Ishikawa (cell line): ENCODE results near the gene MYO9B.

Source experiments
- CEBPB ChIP-seq: IDR thresholded peaks from 2 replicates; pipeline ENCODE4 v1.6.1; 2012
- CREB1 ChIP-seq: IDR thresholded peaks from 2 replicates; pipeline ENCODE4 v1.6.1; 2012; ENCODE audit warnings: low read depth
- EGR1 ChIP-seq: IDR thresholded peaks from 2 replicates; pipeline ENCODE4 v1.6.1; 2012
- EP300 ChIP-seq: IDR thresholded peaks from 2 replicates; pipeline ENCODE4 v1.6.1; 2012; ENCODE audit warnings: borderline replicate concordance
- FOXM1 ChIP-seq: IDR thresholded peaks from 2 replicates; pipeline ENCODE4 v1.6.1; 2012; ENCODE audit warnings: low read depth, borderline replicate concordance
- MAX ChIP-seq: IDR thresholded peaks from 2 replicates; pipeline ENCODE4 v1.6.1; 2012
- NFIC ChIP-seq: IDR thresholded peaks from 2 replicates; pipeline ENCODE4 v1.6.1; 2012
- RAD21 ChIP-seq: IDR thresholded peaks from 2 replicates; pipeline ENCODE4 v1.6.1; 2012; ENCODE audit warnings: low read depth
- REST ChIP-seq: IDR thresholded peaks from 2 replicates; pipeline ENCODE4 v1.6.1; 2012; ENCODE audit warnings: low read depth, mild to moderate bottlenecking
- TAF1 ChIP-seq: IDR thresholded peaks from 2 replicates; pipeline ENCODE4 v1.6.1; 2012; ENCODE audit warnings: low read depth, mild to moderate bottlenecking
- TCF12 ChIP-seq: IDR thresholded peaks from 2 replicates; pipeline ENCODE4 v1.6.1; 2012; ENCODE audit warnings: low read depth
- TEAD4 ChIP-seq: IDR thresholded peaks from 2 replicates; pipeline ENCODE4 v1.6.1; 2012
- USF1 ChIP-seq: IDR thresholded peaks from 2 replicates; pipeline ENCODE4 v1.6.1; 2012
- YY1 ChIP-seq: IDR thresholded peaks from 2 replicates; pipeline ENCODE4 v1.6.1; 2012; ENCODE audit warnings: low read depth
- ZBTB7A ChIP-seq: IDR thresholded peaks from 2 replicates; pipeline ENCODE4 v1.6.1; 2012; ENCODE audit warnings: low read depth

Gene MYO9B

GRCh38 chr19:17110599-17110966 is 35.0 kb downstream of the MYO9B start:
- TF ChIP-seq ZBTB7A (no peak), YY1 (no peak), USF1 (no peak), EP300 (no peak), MAX (no peak), TCF12 (no peak), NFIC (no peak), REST (no peak), FOXM1 (no peak), RAD21 (no peak), CEBPB (no peak), TEAD4 (no peak), CREB1 (no peak)

GRCh38 chr19:17111766-17112165 is 36.2 kb downstream of the MYO9B start:
- TF ChIP-seq RAD21 (no peak), TEAD4 (no peak), YY1 (no peak), EGR1 (no peak), MAX (no peak), ZBTB7A (no peak), TCF12 (no peak), REST (no peak), NFIC (no peak), USF1 (no peak), CEBPB (no peak), EP300 (no peak), FOXM1 (no peak)

GRCh38 chr19:17112271-17112670 is 36.7 kb downstream of the MYO9B start:
- TF ChIP-seq USF1: no peak
- TF ChIP-seq YY1: no peak
- no peak for TF ChIP-seq ZBTB7A
- no peak for TF ChIP-seq TEAD4
- TF ChIP-seq NFIC: no peak
- no peak for TF ChIP-seq CREB1
- no peak for TF ChIP-seq TCF12
- no peak for TF ChIP-seq RAD21
- no peak for TF ChIP-seq TAF1
- no peak for TF ChIP-seq CEBPB

GRCh38 chr19:17112700-17113099 is 37.1 kb downstream of the MYO9B start:
- TF ChIP-seq REST (no peak), YY1 (no peak), MAX (no peak), NFIC (no peak), RAD21 (no peak), CREB1 (no peak), USF1 (no peak), TCF12 (no peak), CEBPB (no peak), TEAD4 (no peak), EP300 (no peak), FOXM1 (no peak), ZBTB7A (no peak), EGR1 (no peak), TAF1 (no peak)
